NB4 (cell line): ENCODE results near the gene TNPO2.
"Not testable (repeated sequence)": the region's sequence is repeated elsewhere in the genome, so short reads cannot be mapped to it uniquely, and the experiment has no call there.

Experiments used
- DNase-seq: peaks from one replicate; pipeline ENCODE4 v3.0.0; 2010; ENCODE audit warnings: low read depth
- H3K4me3 ChIP-seq: one replicate; pipeline ENCODE4 v1.5.1; 2011; ENCODE audit warnings: mild to moderate bottlenecking, low read depth, low read length, moderate library complexity
- MYC ChIP-seq: IDR thresholded peaks from 2 replicates; pipeline ENCODE4 v1.6.1; 2011; ENCODE audit warnings: low read depth, low read length
- POLR2A ChIP-seq: IDR thresholded peaks from 2 replicates; pipeline ENCODE4 v1.6.1; 2011; ENCODE audit warnings: mild to moderate bottlenecking; ENCODE audit not compliant: insufficient read length; ENCODE audit errors: extremely low read depth
- TF ChIP-seq, protein P1 (sequence below): IDR thresholded peaks from 2 replicates; pipeline ENCODE4 v1.6.1; 2011; ENCODE audit warnings: low read depth, low read length
- TF ChIP-seq, protein P2 (sequence below): IDR thresholded peaks from one replicate; pipeline ENCODE4 v1.5.1; 2012; ENCODE audit warnings: low read depth, low read length

The TNPO2 gene

DNA sequence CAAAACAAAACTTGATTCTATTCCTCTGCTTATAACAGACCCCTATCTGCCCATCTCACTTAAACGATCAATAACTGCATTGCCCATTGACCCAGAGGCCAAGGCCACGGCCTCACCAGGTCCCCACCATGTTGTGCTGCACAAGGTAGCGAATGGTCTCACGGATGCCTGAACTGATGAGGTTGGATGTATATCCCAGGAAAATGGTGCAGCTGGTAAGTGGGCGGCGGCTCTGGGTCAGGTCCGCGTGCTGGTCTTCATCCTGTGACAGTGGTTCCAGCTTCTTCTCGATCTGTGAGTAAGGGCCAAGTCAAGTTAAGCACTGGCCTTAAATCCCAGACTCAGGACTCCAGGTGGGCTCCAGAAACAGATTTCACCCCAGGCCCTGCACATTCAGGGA, 43.7 kb downstream of the TNPO2 start:
- peak overlapping the region; percentile 21 for H3K4me3 ChIP-seq
- TF ChIP-seq POLR2A (no peak), MYC (no peak)
- TF ChIP-seq, protein P1, sequence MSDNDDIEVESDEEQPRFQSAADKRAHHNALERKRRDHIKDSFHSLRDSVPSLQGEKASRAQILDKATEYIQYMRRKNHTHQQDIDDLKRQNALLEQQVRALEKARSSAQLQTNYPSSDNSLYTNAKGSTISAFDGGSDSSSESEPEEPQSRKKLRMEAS, result no peak
- TF ChIP-seq, protein P2, sequence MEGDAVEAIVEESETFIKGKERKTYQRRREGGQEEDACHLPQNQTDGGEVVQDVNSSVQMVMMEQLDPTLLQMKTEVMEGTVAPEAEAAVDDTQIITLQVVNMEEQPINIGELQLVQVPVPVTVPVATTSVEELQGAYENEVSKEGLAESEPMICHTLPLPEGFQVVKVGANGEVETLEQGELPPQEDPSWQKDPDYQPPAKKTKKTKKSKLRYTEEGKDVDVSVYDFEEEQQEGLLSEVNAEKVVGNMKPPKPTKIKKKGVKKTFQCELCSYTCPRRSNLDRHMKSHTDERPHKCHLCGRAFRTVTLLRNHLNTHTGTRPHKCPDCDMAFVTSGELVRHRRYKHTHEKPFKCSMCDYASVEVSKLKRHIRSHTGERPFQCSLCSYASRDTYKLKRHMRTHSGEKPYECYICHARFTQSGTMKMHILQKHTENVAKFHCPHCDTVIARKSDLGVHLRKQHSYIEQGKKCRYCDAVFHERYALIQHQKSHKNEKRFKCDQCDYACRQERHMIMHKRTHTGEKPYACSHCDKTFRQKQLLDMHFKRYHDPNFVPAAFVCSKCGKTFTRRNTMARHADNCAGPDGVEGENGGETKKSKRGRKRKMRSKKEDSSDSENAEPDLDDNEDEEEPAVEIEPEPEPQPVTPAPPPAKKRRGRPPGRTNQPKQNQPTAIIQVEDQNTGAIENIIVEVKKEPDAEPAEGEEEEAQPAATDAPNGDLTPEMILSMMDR, result no peak

GRCh38 chr19:12678039-12678438, 45.7 kb downstream of the TNPO2 start:
- not testable (repeated sequence) for DNase-seq, H3K4me3 ChIP-seq

More for the DNA sequence above, 43.7 kb downstream of the TNPO2 start:
- DNase-seq, result no peak

DNA sequence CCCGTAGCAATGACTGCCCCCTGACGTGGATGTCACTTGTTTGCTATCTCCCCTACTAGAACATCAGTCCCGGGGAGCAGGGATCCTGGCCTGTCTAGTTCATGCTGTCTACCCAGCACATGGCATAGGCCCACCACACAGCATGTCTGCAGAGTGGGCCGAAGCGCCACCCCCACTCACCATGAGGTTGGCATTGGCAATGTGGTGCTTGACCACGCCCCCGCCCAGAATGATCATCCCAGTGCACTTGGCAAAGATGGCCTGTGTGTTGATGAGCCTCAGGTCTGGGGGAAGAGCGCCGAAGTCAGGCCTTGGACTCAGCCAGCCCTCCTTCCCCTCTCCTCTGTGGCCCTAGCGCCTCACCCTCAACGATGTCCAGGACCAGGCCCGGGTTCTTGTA, 46.8 kb downstream of the TNPO2 start:
- TF ChIP-seq, protein P2, result no peak
- TF ChIP-seq MYC (no peak), POLR2A (no peak)
- TF ChIP-seq, protein P1, result no peak

DNA sequence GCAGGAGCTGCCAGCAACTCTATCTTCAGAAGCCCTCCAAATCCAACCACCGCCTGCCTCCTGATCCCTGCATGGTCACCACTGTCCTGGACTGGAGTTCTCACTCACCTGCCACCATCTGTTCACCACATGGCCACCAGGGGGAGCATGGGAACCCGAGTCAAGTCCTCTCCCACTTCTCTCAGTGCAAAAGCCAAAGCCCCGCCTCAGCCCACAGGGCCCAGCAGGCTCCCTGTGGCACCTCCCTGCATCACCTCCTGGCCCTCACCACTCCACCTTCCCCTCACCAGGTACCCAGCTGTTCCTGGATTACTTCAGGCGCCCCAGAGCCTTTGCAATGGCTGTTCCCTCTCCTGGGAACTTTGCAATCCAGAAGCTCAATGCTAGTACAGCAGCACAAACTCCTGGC, 47.3 kb downstream of the TNPO2 start:
- TF ChIP-seq, protein P2, result peak; percentile 79
- TF ChIP-seq, protein P1, result peak; percentile 81
- TF ChIP-seq POLR2A, result no peak
- DNase-seq, result peak; percentile 83
- H3K4me3 ChIP-seq, result no peak overlapping the region

More for the DNA sequence above, 46.8 kb downstream of the TNPO2 start:
- no peak overlapping the region for H3K4me3 ChIP-seq
- DNase-seq, result no peak

- H3K4me3 ChIP-seq, result no peak overlapping the region
- no peak for DNase-seq
- TF ChIP-seq POLR2A (no peak), MYC (no peak)
- TF ChIP-seq, protein P1, result no peak
- TF ChIP-seq, protein P2, result no peak
Observed at GRCh38 chr19:12675940-12676339, 47.8 kb downstream of the TNPO2 start.

- no peak for DNase-seq
- H3K4me3 ChIP-seq, result no peak overlapping the region
- TF ChIP-seq MYC (no peak), POLR2A (no peak)
- TF ChIP-seq, protein P2, result no peak
- TF ChIP-seq, protein P1, result no peak
Observed at GRCh38 chr19:12675399-12675798, 48.3 kb downstream of the TNPO2 start.
